Measurements from ENCODE around the gene SUN5.

GRCh38 chr20:32984631-32985354, 19.4 kb downstream of the SUN5 start:
- TF ChIP-seq POLR2A (IDR thresholded peaks at IDR 0.05; ENCODE audit: low read length) (no peak), GATA1 (IDR thresholded peaks at IDR 0.05; ENCODE audit: low read depth, low read length) (no peak)

Measured in erythroblast (primary cell).